HepG2 (cell line): ENCODE results near the gene BICRAL. TPM values are rescaled to one million over a fixed set of nuclear protein-coding genes. Genes with fewer than 3 reads are reported as not detected.
A peak's percentile ranks its signal among the peaks of the same experiment; 100 is the strongest.

ENCODE experiments used
- CC2D1A ChIP-seq: sonication (generic); formaldehyde crosslinking; IDR thresholded peaks from 2 replicates; pipeline ENCODE4 v1.8.1; 2023; ENCODE audit warnings: mild to moderate bottlenecking, missing genetic modification reagents
- ELK4 ChIP-seq: sonication (generic); formaldehyde crosslinking; IDR thresholded peaks from 2 replicates; pipeline ENCODE4 v1.9.0; 2021; ENCODE audit warnings: missing genetic modification reagents, borderline replicate concordance
- HMG20B ChIP-seq: conservative IDR thresholded peaks from 2 replicates; pipeline ENCODE4 v1.6.1; 2016; ENCODE audit warnings: missing genetic modification reagents, missing compliant biosample characterization
- HNRNPL ChIP-seq: fragments of 200-400 bp; formaldehyde crosslinking; IDR thresholded peaks from 2 replicates; pipeline ENCODE4 v1.6.1; 2017; ENCODE audit warnings: mild to moderate bottlenecking, low read depth, low read length
- KIAA2018 ChIP-seq: sonication (generic); formaldehyde crosslinking; IDR thresholded peaks from 2 replicates; pipeline ENCODE4 v1.5.0; 2020; ENCODE audit warnings: mild to moderate bottlenecking, missing genetic modification reagents, borderline replicate concordance
- MLXIP ChIP-seq: sonication (generic); formaldehyde crosslinking; IDR thresholded peaks from 2 replicates; pipeline ENCODE4 v1.9.0; 2021; ENCODE audit warnings: missing genetic modification reagents, borderline replicate concordance
- PCBP2 ChIP-seq: fragments of 200-400 bp; formaldehyde crosslinking; optimal IDR thresholded peaks from 2 replicates; pipeline ENCODE3; 2018; ENCODE audit warnings: low read length, low read depth; ENCODE audit not compliant: poor library complexity, severe bottlenecking
- POLR2A ChIP-seq, 2 experiments: IDR thresholded peaks; 2 replicates each; pipeline ENCODE4 v1.6.1; 2011; ENCODE audit warnings: low read depth in 2 of 2, low read length in 2 of 2, mild to moderate bottlenecking in 1 of 2, moderate library complexity in 1 of 2; ENCODE audit not compliant: insufficient read depth in 1 of 2
- POLR2AphosphoS5 ChIP-seq: IDR thresholded peaks from 2 replicates; pipeline ENCODE4 v1.6.1; 2012; ENCODE audit warnings: low read depth, low read length
- RCOR2 ChIP-seq: IDR thresholded peaks from 2 replicates; pipeline ENCODE4 v1.6.1; 2016; ENCODE audit warnings: missing biosample characterization, missing genetic modification reagents
- REL ChIP-seq: sonication (generic); formaldehyde crosslinking; conservative IDR thresholded peaks from 2 replicates; pipeline ENCODE4 v1.8.0; 2022; ENCODE audit warnings: mild to moderate bottlenecking, missing genetic modification reagents, moderate library complexity
- SRSF4 ChIP-seq: fragments of 200-400 bp; formaldehyde crosslinking; IDR thresholded peaks from one replicate; pipeline ENCODE4 v1.6.1; 2018; ENCODE audit warnings: mild to moderate bottlenecking, low read depth, low read length, moderate library complexity; ENCODE audit not compliant: poor library complexity, severe bottlenecking
- STAG1 ChIP-seq: sonication (generic); formaldehyde crosslinking; IDR thresholded peaks from 2 replicates; pipeline ENCODE4 v1.4.0; 2020; ENCODE audit warnings: missing genetic modification reagents
- ZBTB7B ChIP-seq: sonication (generic); formaldehyde crosslinking; IDR thresholded peaks from 2 replicates; pipeline ENCODE4 v1.4.0; 2020; ENCODE audit warnings: missing genetic modification reagents
- ZFP82 ChIP-seq: sonication (generic); formaldehyde crosslinking; IDR thresholded peaks from 2 replicates; pipeline ENCODE4 v1.5.1; 2020; ENCODE audit warnings: mild to moderate bottlenecking, missing genetic modification reagents, borderline replicate concordance
- ZNF567 ChIP-seq: sonication (generic); formaldehyde crosslinking; IDR thresholded peaks from 2 replicates; pipeline ENCODE4 v1.8.1; 2023; ENCODE audit warnings: mild to moderate bottlenecking, missing genetic modification reagents, borderline replicate concordance
- ZNF672 ChIP-seq: sonication (generic); formaldehyde crosslinking; IDR thresholded peaks from 2 replicates; pipeline ENCODE4 v1.8.1; 2022; ENCODE audit warnings: missing genetic modification reagents
- polyA plus RNA-seq, 8 experiments: library from polyadenylated mRNA; depleted of rRNA in 3 of 8; stranded (reverse) in 7 of 8; unstranded in 1 of 8; fragments of >200 nt; fragmentation: Illumina TruSeq in 4 of 8; extraction: Trizol in 4 of 8; gene quantifications; 2 replicates each; pipeline versions ENCODE4 v1.2.1 to v1.2.3, GENCODE V29; 2011 to 2016; ENCODE audit warnings: low read depth in 4 of 8, missing spikeins in 1 of 8, mixed read lengths in 1 of 8; ENCODE audit not compliant: insufficient read depth in 1 of 8
- total RNA-seq, 5 experiments: library from RNA; depleted of rRNA; stranded (reverse); fragments of >200 nt; fragmentation: Illumina TruSeq; extraction: Trizol; gene quantifications; 2 replicates each; pipeline ENCODE4 v1.2.3, GENCODE V29; 2016; ENCODE audit warnings: low read depth in 1 of 5

Gene BICRAL
- total and polyA plus RNA-seq, 2 of the 13 experiments (the other 11 are each of a cell fraction or from before 2014, with no cell fraction given), result 5.0 to 13.5 TPM

- TF ChIP-seq ZNF567 (CRISPR knock-in tag) (no peak), REL (CRISPR knock-in tag) (no peak), PCBP2 (no peak), RCOR2 (CRISPR knock-in tag) (no peak), ZFP82 (no peak), MLXIP (CRISPR knock-in tag) (no peak), ZBTB7B (CRISPR knock-in tag) (no peak), POLR2AphosphoS5 (peak; percentile 5; the same call in 1 of the 2 replicates), POLR2A (IDR thresholded peaks at IDR 0.05; ENCODE audit: insufficient read depth in 1 of 2, low read depth in 2 of 2, low read length in 2 of 2) (0 out of 4 replicates have a peak, but pooled peaks of 1 of the 2 experiments have one; percentile 29), CC2D1A (no peak), HMG20B (CRISPR knock-in tag) (no peak), SRSF4 (no peak), STAG1 (CRISPR knock-in tag) (no peak), KIAA2018 (CRISPR knock-in tag) (no peak), HNRNPL (no peak), ELK4 (no peak), ZNF672 (0 out of 2 replicates have a peak, but pooled peaks have one; percentile 28)
These were observed 6.8 kb downstream of the BICRAL start (continued) for GRCh38 chr6:42788671-42789070.
